ENCODE measurements around the gene PIP5K1C. TPM values are rescaled to one million over a fixed set of nuclear protein-coding genes. Genes with fewer than 3 reads are reported as not detected.

Gene PIP5K1C
- total and polyA plus RNA-seq, 2 donors (not counting 1 experiment from before 2014, with no cell fraction given) = 10.4 to 46.7 TPM

- peaks cover 2% of the 10 kb centered on the region in 2 donors for H3K4me1 ChIP-seq (ENCODE audit: control insufficient read depth in 2 of 2, insufficient read depth in 2 of 2, low read length in 2 of 2)
- ATAC-seq (ENCODE audit: low read depth) (no peak), DNase-seq (no peak)
- no peak overlapping the region for H3K4me3 ChIP-seq (ENCODE audit: control extremely low read depth in 1 of 5, extremely low read depth in 1 of 5, insufficient read depth in 1 of 5, low read depth in 2 of 5, low read length in 4 of 5)
- no peak for TF ChIP-seq CTCF (IDR thresholded peaks at IDR 0.05)
- no peak for TF ChIP-seq EZH2 (IDR thresholded peaks at IDR 0.05; ENCODE audit: borderline replicate concordance, insufficient read depth, low read depth, low read length, poor library complexity, severe bottlenecking)
- Mint-ChIP-seq H3K9me3 (ENCODE audit: insufficient read depth) (no peaks in the 10 kb centered on the region), H3K27me3 (no peaks in the 10 kb centered on the region), H3K4me1 (peaks cover 18% of the 10 kb centered on the region), H3K27ac (no peak overlapping the region), H3K4me3 (no peak overlapping the region)
- H2AFZ ChIP-seq (ENCODE audit: insufficient read depth, low read depth, low read length, poor library complexity, severe bottlenecking) = no peak overlapping the region
- ChIA-PET CTCF (no interaction called here), POLR2A (no interaction called here)
- no peaks in the 10 kb centered on the region for H3K27me3 ChIP-seq (replicated peaks in 1 of 4; ENCODE audit: control extremely low read depth in 1 of 4, control insufficient read depth in 3 of 4, insufficient read depth in 4 of 4, low read length in 3 of 4)
- WGBS (ENCODE audit: insufficient coverage) = 93% methylated on average over 3 of the region's 3 CpGs
- H3K36me3 ChIP-seq (replicated peaks in 1 of 2; ENCODE audit: control extremely low read depth in 1 of 2, control insufficient read depth in 1 of 2, extremely low read depth in 1 of 2, insufficient read depth in 2 of 2, low read length in 1 of 2) = no peaks in the 10 kb centered on the region
- H3K9me3 ChIP-seq (ENCODE audit: control extremely low read depth in 1 of 3, control insufficient read depth in 2 of 3, insufficient read depth in 1 of 3, low read length in 2 of 3) = no peaks in the 10 kb centered on the region
- H4K20me1 ChIP-seq (ENCODE audit: control insufficient read depth, insufficient read depth, low read length, poor library complexity, severe bottlenecking) = peaks cover 82% of the 10 kb centered on the region
- H3K27ac ChIP-seq (ENCODE audit: low read length in 2 of 2) = no peak overlapping the region
- intact Hi-C loops (cut with micrococcal nuclease) = no loop called here
- H3K9ac ChIP-seq (ENCODE audit: low read length) = no peak overlapping the region
- no peak overlapping the region for H3K4me2 ChIP-seq (replicated peaks; ENCODE audit: low read depth, low read length, poor library complexity, severe bottlenecking)
- H3K79me2 ChIP-seq (ENCODE audit: control insufficient read depth, insufficient read depth, low read length) = peaks cover 66% of the 10 kb centered on the region
Measured at GRCh38 chr19:3678188-3678587, 22.1 kb downstream of the PIP5K1C start.

- Histone ChIP-seq H3K4me3 (ENCODE audit: control extremely low read depth in 1 of 5, extremely low read depth in 1 of 5, insufficient read depth in 1 of 5, low read depth in 2 of 5, low read length in 4 of 5) (no peak overlapping the region), H3K9me3 (ENCODE audit: control extremely low read depth in 1 of 3, control insufficient read depth in 2 of 3, insufficient read depth in 1 of 3, low read length in 2 of 3) (peaks cover 0 to 3% (median 0%) of the 10 kb centered on the region in 3 donors), H3K36me3 (replicated peaks in 1 of 2; ENCODE audit: control extremely low read depth in 1 of 2, control insufficient read depth in 1 of 2, extremely low read depth in 1 of 2, insufficient read depth in 2 of 2, low read length in 1 of 2) (no peaks in the 10 kb centered on the region), H4K20me1 (ENCODE audit: control insufficient read depth, insufficient read depth, low read length, poor library complexity, severe bottlenecking) (peaks cover 85% of the 10 kb centered on the region), H2AFZ (ENCODE audit: insufficient read depth, low read depth, low read length, poor library complexity, severe bottlenecking) (no peak overlapping the region), H3K27ac (ENCODE audit: low read length in 2 of 2) (no peak overlapping the region), H3K4me1 (ENCODE audit: control insufficient read depth in 2 of 2, insufficient read depth in 2 of 2, low read length in 2 of 2) (peaks cover 19% of the 10 kb centered on the region in 2 donors), H3K9ac (ENCODE audit: low read length) (no peak overlapping the region), H3K27me3 (replicated peaks in 1 of 4; ENCODE audit: control extremely low read depth in 1 of 4, control insufficient read depth in 3 of 4, insufficient read depth in 4 of 4, low read length in 3 of 4) (peaks cover 0 to 19% (median 5%) of the 10 kb centered on the region in 4 experiments), H3K79me2 (ENCODE audit: control insufficient read depth, insufficient read depth, low read length) (peaks cover 63% of the 10 kb centered on the region), H3K4me2 (replicated peaks; ENCODE audit: low read depth, low read length, poor library complexity, severe bottlenecking) (no peak overlapping the region)
- DNase-seq = no peak
- peaks cover 37% of the 10 kb centered on the region for H3K4me1 Mint-ChIP-seq
- WGBS (ENCODE audit: insufficient coverage) = 97% methylated on average over 10 of the region's 13 CpGs
- ChIA-PET CTCF (interaction anchor here (0.9 to 1.5 kb wide), 2 partner anchors 18 to 25 kb away, joined by 3 read pairs; partner anchors contain the start of gene PIP5K1C), POLR2A (no interaction called here)
- H3K4me3 Mint-ChIP-seq = no peak overlapping the region
- ATAC-seq (ENCODE audit: low read depth) = no peak
- intact Hi-C loops (cut with micrococcal nuclease) = no loop called here
- H3K9me3 Mint-ChIP-seq (ENCODE audit: insufficient read depth) = no peaks in the 10 kb centered on the region
- H3K27ac Mint-ChIP-seq = no peak overlapping the region
- no peak for TF ChIP-seq EZH2 (IDR thresholded peaks at IDR 0.05; ENCODE audit: borderline replicate concordance, insufficient read depth, low read depth, low read length, poor library complexity, severe bottlenecking)
- TF ChIP-seq CTCF (IDR thresholded peaks at IDR 0.05) = no peak
- H3K27me3 Mint-ChIP-seq = no peaks in the 10 kb centered on the region
Measured at GRCh38 chr19:3674784-3675543, 25.3 kb downstream of the PIP5K1C start.

Data from B cell (primary cell).